T-helper 17 cell (primary cell): Measurements from ENCODE around the gene IQGAP1. TPM values are rescaled to one million over a fixed set of nuclear protein-coding genes. Genes with fewer than 3 reads are reported as not detected.

Source experiments
- total RNA-seq, 4 donors: library from RNA in 2 of 4; stranded (reverse) in 2 of 4; gene quantifications; one replicate each; pipeline ENCODE4 v1.2.3 and lab custom pipeline; 2022 to 2026

Gene IQGAP1
- total RNA-seq, 2 donors from 2014 or later: 131 to 157 TPM

Other genes starting within 250 kb of the IQGAP1 start
- 10 to 100 TPM; 15.4 to 23.4 TPM for gene SEMA4B, start 186.9 kb upstream of the IQGAP1 start, total RNA-seq
- 100 to 1,000 TPM; 166 to 183 TPM for gene CIB1, start 154.3 kb upstream of the IQGAP1 start, total RNA-seq
- gene GDPGP1, start 154.0 kb upstream of the IQGAP1 start, total RNA-seq: 1 to 10 TPM; 3.7 to 4.6 TPM
- under 1 TPM in 1 of 2 donors, not detected in 1; 0.29 TPM for gene TTLL13, start 138.7 kb upstream of the IQGAP1 start, total RNA-seq
- 10 to 100 TPM; 48.0 to 51.0 TPM for gene NGRN, start 122.6 kb upstream of the IQGAP1 start, total RNA-seq
- gene ZNF774, start 36.0 kb upstream of the IQGAP1 start, total RNA-seq: under 1 TPM in 1 of 2 donors, not detected in 1; 0.15 TPM
- gene CRTC3, start 141.7 kb downstream of the IQGAP1 start, total RNA-seq: 10 to 100 TPM; 76.0 to 84.4 TPM